ENCODE results near the gene GRID1.

Gene GRID1

GRCh38 chr10:85902051-85902450, 464.5 kb downstream of the GRID1 start:
- no peak overlapping the region for H3K4me2 ChIP-seq
- H3K9ac ChIP-seq = no peak overlapping the region
- no peaks in the 10 kb centered on the region for H3K9me3 ChIP-seq
- H3K4me3 ChIP-seq = no peak overlapping the region
- no peak overlapping the region for H3K27ac ChIP-seq
- H3K36me3 ChIP-seq = no peaks in the 10 kb centered on the region
- H4K20me1 ChIP-seq = no peaks in the 10 kb centered on the region
- no peaks in the 10 kb centered on the region for H3K27me3 ChIP-seq
- H3K4me1 ChIP-seq = no peaks in the 10 kb centered on the region
- TF ChIP-seq Cebpa-rat (IDR thresholded peaks at IDR 0.05) = no peak

- H3K9ac ChIP-seq = no peak overlapping the region
- no peaks in the 10 kb centered on the region for H3K36me3 ChIP-seq
- no peak overlapping the region for H3K4me2 ChIP-seq
- no peaks in the 10 kb centered on the region for H3K4me1 ChIP-seq
- no peak overlapping the region for H3K27ac ChIP-seq
- TF ChIP-seq Cebpa-rat (IDR thresholded peaks at IDR 0.05) = no peak
- no peaks in the 10 kb centered on the region for H4K20me1 ChIP-seq
- no peak overlapping the region for H3K4me3 ChIP-seq
- H3K9me3 ChIP-seq = no peaks in the 10 kb centered on the region
- no peaks in the 10 kb centered on the region for H3K27me3 ChIP-seq
Observed at GRCh38 chr10:85901599-85901998, 465.0 kb downstream of the GRID1 start.

DNA sequence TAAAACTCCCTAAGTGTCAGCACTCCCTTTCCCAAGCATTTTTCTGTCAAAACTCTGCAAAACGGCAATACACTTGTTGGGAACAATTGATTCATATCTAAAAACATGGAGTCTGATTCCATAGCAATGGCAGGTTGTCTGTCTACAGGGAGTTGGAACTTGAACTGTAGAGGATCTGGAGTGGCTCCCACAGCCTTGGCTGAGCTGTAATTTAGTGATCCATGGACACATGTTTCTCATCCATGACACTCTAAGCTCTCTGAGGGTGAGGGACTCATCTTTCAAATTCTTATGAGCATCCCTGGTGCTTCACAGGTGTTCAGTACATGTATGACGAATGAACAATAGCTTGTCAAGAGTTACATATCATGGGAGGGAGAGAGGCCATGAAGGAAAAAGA, 466.1 kb downstream of the GRID1 start:
- H3K36me3 ChIP-seq = no peaks in the 10 kb centered on the region
- no peaks in the 10 kb centered on the region for H3K4me1 ChIP-seq
- no peaks in the 10 kb centered on the region for H3K9me3 ChIP-seq
- no peak overlapping the region for H3K9ac ChIP-seq
- no peak overlapping the region for H3K27ac ChIP-seq
- TF ChIP-seq Cebpa-rat (IDR thresholded peaks at IDR 0.05) = no peak
- H3K4me2 ChIP-seq = no peak overlapping the region
- no peak overlapping the region for H3K4me3 ChIP-seq
- H3K27me3 ChIP-seq = no peaks in the 10 kb centered on the region
- no peaks in the 10 kb centered on the region for H4K20me1 ChIP-seq

- no peak overlapping the region for H3K27ac ChIP-seq
- no peak overlapping the region for H3K4me3 ChIP-seq
- no peaks in the 10 kb centered on the region for H4K20me1 ChIP-seq
- H3K9ac ChIP-seq = no peak overlapping the region
- H3K27me3 ChIP-seq = no peaks in the 10 kb centered on the region
- H3K9me3 ChIP-seq = no peaks in the 10 kb centered on the region
- no peaks in the 10 kb centered on the region for H3K36me3 ChIP-seq
- H3K4me1 ChIP-seq = no peaks in the 10 kb centered on the region
- H3K4me2 ChIP-seq = no peak overlapping the region
- TF ChIP-seq Cebpa-rat (IDR thresholded peaks at IDR 0.05) = no peak
Observed at GRCh38 chr10:85900061-85900460, 466.5 kb downstream of the GRID1 start.

DNA sequence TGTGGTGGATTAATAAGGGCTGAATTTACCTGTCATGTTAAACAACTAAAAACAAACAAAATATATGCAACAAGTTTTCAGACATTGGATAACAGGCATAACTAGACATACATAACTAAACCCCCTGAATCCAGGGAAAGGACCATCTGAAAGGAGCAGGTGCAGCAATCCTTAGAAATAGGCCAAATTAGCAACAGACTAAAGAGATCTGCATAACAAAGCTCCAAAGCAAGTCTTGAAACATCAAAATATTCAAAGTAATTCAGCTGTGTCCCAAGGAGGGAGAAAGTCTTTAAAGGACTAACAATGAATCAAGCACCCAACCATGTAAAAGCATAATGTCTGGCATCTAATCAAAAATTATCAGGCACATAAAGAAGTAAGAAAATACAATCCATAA, 475.1 kb downstream of the GRID1 start:
- H3K4me2 ChIP-seq = no peak overlapping the region
- TF ChIP-seq Cebpa-rat (IDR thresholded peaks at IDR 0.05) = no peak

GRCh38 chr10:85888559-85888958, 478.0 kb downstream of the GRID1 start:
- peaks cover 9% of the 10 kb centered on the region for H3K4me1 ChIP-seq
- no peaks in the 10 kb centered on the region for H3K9me3 ChIP-seq
- H4K20me1 ChIP-seq = no peaks in the 10 kb centered on the region
- no peak overlapping the region for H3K4me3 ChIP-seq
- H3K4me2 ChIP-seq = no peak overlapping the region
- no peaks in the 10 kb centered on the region for H3K27me3 ChIP-seq
- no peak overlapping the region for H3K27ac ChIP-seq
- no peak for TF ChIP-seq Cebpa-rat (IDR thresholded peaks at IDR 0.05)
- no peak overlapping the region for H3K9ac ChIP-seq
- H3K36me3 ChIP-seq = no peaks in the 10 kb centered on the region

More for the DNA sequence above, 475.1 kb downstream of the GRID1 start:
- H3K4me1 ChIP-seq = no peaks in the 10 kb centered on the region
- H3K36me3 ChIP-seq = no peaks in the 10 kb centered on the region
- no peak overlapping the region for H3K9ac ChIP-seq
- no peaks in the 10 kb centered on the region for H3K27me3 ChIP-seq
- H3K4me3 ChIP-seq = no peak overlapping the region
- no peaks in the 10 kb centered on the region for H4K20me1 ChIP-seq
- H3K27ac ChIP-seq = no peak overlapping the region
- no peaks in the 10 kb centered on the region for H3K9me3 ChIP-seq

- Histone ChIP-seq H3K4me1 (peaks cover 9% of the 10 kb centered on the region), H3K36me3 (no peaks in the 10 kb centered on the region), H3K9ac (no peak overlapping the region), H3K9me3 (no peaks in the 10 kb centered on the region), H3K4me3 (no peak overlapping the region), H4K20me1 (no peaks in the 10 kb centered on the region), H3K27me3 (no peaks in the 10 kb centered on the region), H3K4me2 (no peak overlapping the region), H3K27ac (no peak overlapping the region)
- TF ChIP-seq Cebpa-rat (IDR thresholded peaks at IDR 0.05) = 0 out of 2 replicates have a peak, but pooled peaks have one; percentile 30
Observed at GRCh38 chr10:85888004-85888403, 478.6 kb downstream of the GRID1 start.

DNA sequence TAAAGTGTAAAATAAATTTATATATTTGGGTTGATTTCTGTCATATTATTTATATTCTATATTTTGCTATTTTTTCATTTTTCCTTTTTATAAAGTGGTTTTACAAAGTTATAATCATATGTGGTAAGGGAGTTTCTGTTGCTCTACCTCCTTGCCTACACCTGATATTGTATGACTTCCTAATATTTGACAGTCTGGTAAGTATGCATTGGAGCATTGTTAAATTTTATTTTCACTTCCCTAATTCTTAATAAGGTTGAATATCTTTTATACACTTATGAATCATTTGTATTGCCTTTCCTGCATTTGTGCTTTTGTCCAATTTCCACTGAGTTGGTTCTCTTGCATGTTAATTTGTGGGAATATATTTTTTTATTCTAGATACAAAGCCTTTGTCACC, 492.4 kb downstream of the GRID1 start:
- Histone ChIP-seq H3K27me3 (no peaks in the 10 kb centered on the region), H3K4me3 (no peak overlapping the region), H3K9me3 (no peaks in the 10 kb centered on the region), H3K36me3 (no peaks in the 10 kb centered on the region), H3K4me1 (no peaks in the 10 kb centered on the region), H3K27ac (no peak overlapping the region), H4K20me1 (no peaks in the 10 kb centered on the region), H3K4me2 (no peak overlapping the region), H3K9ac (no peak overlapping the region)
- no peak for TF ChIP-seq Cebpa-rat (IDR thresholded peaks at IDR 0.05)

DNA sequence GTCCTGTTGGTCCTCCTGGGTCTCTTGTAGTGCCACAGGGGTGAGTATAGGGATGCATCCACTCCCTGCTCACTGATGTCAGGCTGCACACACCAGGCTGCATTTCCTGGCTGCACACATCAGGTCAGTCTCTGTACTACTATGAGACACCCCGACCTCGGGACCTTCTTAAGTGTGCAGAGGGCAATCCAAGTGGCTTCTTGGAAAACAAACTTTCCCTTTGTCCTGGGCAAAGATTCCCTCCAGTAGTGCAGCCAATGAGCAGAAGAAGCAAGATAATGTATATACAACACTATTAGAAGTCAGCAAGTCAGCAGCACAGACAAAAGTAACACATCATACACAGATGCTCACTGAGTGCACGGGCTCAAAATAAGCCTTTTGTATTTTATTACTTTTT, 493.5 kb downstream of the GRID1 start:
- H3K4me2 ChIP-seq = no peak overlapping the region
- no peaks in the 10 kb centered on the region for H4K20me1 ChIP-seq
- H3K9me3 ChIP-seq = no peaks in the 10 kb centered on the region
- TF ChIP-seq Cebpa-rat (IDR thresholded peaks at IDR 0.05) = no peak
- no peaks in the 10 kb centered on the region for H3K36me3 ChIP-seq
- no peaks in the 10 kb centered on the region for H3K4me1 ChIP-seq
- no peak overlapping the region for H3K4me3 ChIP-seq
- H3K27ac ChIP-seq = no peak overlapping the region
- H3K27me3 ChIP-seq = no peaks in the 10 kb centered on the region
- no peak overlapping the region for H3K9ac ChIP-seq

DNA sequence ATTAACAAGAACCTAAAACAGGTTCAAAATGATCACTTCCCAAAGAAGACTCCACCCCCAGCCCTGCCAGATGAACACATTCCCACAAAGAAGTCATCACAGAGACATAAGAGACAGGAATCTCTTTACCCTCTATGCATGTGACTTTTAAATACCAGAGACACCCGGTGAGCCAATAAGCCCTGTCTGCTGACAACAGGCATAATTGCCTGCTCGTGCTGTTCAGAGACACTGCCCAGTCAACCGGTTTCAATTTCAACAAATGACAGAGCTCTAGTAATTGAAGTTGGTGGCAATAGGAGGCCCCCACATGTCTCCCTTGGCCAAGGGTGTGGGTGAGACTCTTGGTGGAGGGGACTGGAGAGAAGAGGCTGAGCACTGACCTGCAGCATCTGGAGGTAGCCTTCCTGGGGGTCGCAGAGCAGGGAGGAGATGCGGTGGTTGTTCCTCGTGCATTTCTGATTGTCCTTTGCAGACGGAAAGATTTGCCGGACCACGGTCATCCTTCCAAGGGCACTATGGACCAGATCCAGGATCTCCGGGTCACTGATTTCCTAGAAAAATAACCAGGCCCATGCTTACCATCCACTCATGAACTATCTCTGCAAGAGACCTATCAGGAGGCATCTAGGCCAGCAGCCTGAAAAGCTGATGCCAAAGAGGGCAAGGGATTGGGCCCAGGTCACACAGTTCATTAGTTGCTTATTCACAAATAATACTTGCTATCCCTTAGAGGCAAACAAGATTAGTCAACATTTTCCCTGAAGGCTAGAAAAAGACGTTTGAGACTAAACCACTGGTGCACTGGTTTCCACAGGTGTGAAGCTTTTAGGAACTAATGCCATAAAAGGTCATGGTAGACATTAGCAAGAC, 497.7 kb downstream of the GRID1 start:
- no peaks in the 10 kb centered on the region for H4K20me1 ChIP-seq
- H3K4me1 ChIP-seq = no peaks in the 10 kb centered on the region
- H3K4me3 ChIP-seq = no peak overlapping the region
- no peaks in the 10 kb centered on the region for H3K36me3 ChIP-seq
- H3K4me2 ChIP-seq = no peak overlapping the region
- no peaks in the 10 kb centered on the region for H3K27me3 ChIP-seq
- H3K9me3 ChIP-seq = no peaks in the 10 kb centered on the region
- TF ChIP-seq Cebpa-rat (IDR thresholded peaks at IDR 0.05) = no peak
- no peak overlapping the region for H3K9ac ChIP-seq
- H3K27ac ChIP-seq = no peak overlapping the region

All from BLaER1 (cell line).